Measurements from ENCODE around the gene THEM4. TPM values are rescaled to one million over a fixed set of nuclear protein-coding genes. Genes with fewer than 3 reads are reported as not detected.

The THEM4 gene
- total and polyA plus RNA-seq, 2 experiments from 2014 or later: 20.2 to 24.8 TPM

- no peak overlapping the region for H3K4me3 ChIP-seq
- no peak overlapping the region for H3K27ac ChIP-seq
- DNase-seq (ENCODE audit: low spot score): no peak
- no peaks in the 10 kb centered on the region for H3K4me1 ChIP-seq (ENCODE audit: insufficient read depth)
- no peak overlapping the region for H3K4me2 ChIP-seq
- no peak for TF ChIP-seq EZH2 (IDR thresholded peaks at IDR 0.05; ENCODE audit: borderline replicate concordance)
- TF ChIP-seq CTCF (IDR thresholded peaks at IDR 0.05; ENCODE audit: poor library complexity): no peak
- TF ChIP-seq EZH2phosphoT487 (IDR thresholded peaks at IDR 0.05; ENCODE audit: low read depth, severe bottlenecking, unreplicated experiment): no peak
- H3K36me3 ChIP-seq (replicated peaks; ENCODE audit: insufficient read depth, low read depth): no peaks in the 10 kb centered on the region
- H3K27me3 ChIP-seq: peaks cover 4% of the 10 kb centered on the region
- no peaks in the 10 kb centered on the region for H3K9me2 ChIP-seq (replicated peaks; ENCODE audit: insufficient read depth)
- no peak overlapping the region for H2AFZ ChIP-seq
- no peaks in the 10 kb centered on the region for H3K9me3 ChIP-seq (ENCODE audit: low read depth)
- H3K79me2 ChIP-seq: no peaks in the 10 kb centered on the region
- H4K20me1 ChIP-seq (ENCODE audit: insufficient read depth, poor library complexity, severe bottlenecking): no peaks in the 10 kb centered on the region
- WGBS (ENCODE audit: low lambda C conversion rate, missing lambda C conversion rate): 93% methylated on average over 3 of the region's 3 CpGs
These were observed 60.2 kb downstream of the THEM4 start for GRCh38 chr1:151849126-151849525.

- Histone ChIP-seq H3K4me1 (ENCODE audit: insufficient read depth) (no peaks in the 10 kb centered on the region), H3K27me3 (peaks cover 4% of the 10 kb centered on the region), H3K4me3 (no peak overlapping the region), H3K9me2 (replicated peaks; ENCODE audit: insufficient read depth) (no peaks in the 10 kb centered on the region), H4K20me1 (ENCODE audit: insufficient read depth, poor library complexity, severe bottlenecking) (no peaks in the 10 kb centered on the region), H3K4me2 (no peak overlapping the region), H3K79me2 (no peaks in the 10 kb centered on the region), H3K27ac (no peak overlapping the region), H2AFZ (no peak overlapping the region), H3K36me3 (replicated peaks; ENCODE audit: insufficient read depth, low read depth) (no peaks in the 10 kb centered on the region), H3K9me3 (ENCODE audit: low read depth) (no peaks in the 10 kb centered on the region)
- TF ChIP-seq EZH2 (IDR thresholded peaks at IDR 0.05; ENCODE audit: borderline replicate concordance): no peak
- no peak for DNase-seq (ENCODE audit: low spot score)
- 74% methylated on average over 11 of the region's 11 CpGs for WGBS (ENCODE audit: low lambda C conversion rate, missing lambda C conversion rate)
These were observed 61.3 kb downstream of the THEM4 start for GRCh38 chr1:151847867-151848596.

GRCh38 chr1:151846686-151847237 is 62.5 kb downstream of the THEM4 start:
- no peaks in the 10 kb centered on the region for H3K36me3 ChIP-seq (replicated peaks; ENCODE audit: insufficient read depth, low read depth)
- H3K9me3 ChIP-seq (ENCODE audit: low read depth): no peaks in the 10 kb centered on the region
- no peaks in the 10 kb centered on the region for H3K79me2 ChIP-seq
- no peaks in the 10 kb centered on the region for H3K27me3 ChIP-seq
- no peak overlapping the region for H2AFZ ChIP-seq
- no peaks in the 10 kb centered on the region for H4K20me1 ChIP-seq (ENCODE audit: insufficient read depth, poor library complexity, severe bottlenecking)
- TF ChIP-seq EZH2 (IDR thresholded peaks at IDR 0.05; ENCODE audit: borderline replicate concordance) (no peak), CTCF (IDR thresholded peaks at IDR 0.05; ENCODE audit: poor library complexity) (no peak), EZH2phosphoT487 (IDR thresholded peaks at IDR 0.05; ENCODE audit: low read depth, severe bottlenecking, unreplicated experiment) (no peak)
- no peak overlapping the region for H3K4me3 ChIP-seq
- DNase-seq (ENCODE audit: low spot score): no peak
- H3K4me2 ChIP-seq: no peak overlapping the region
- WGBS (ENCODE audit: low lambda C conversion rate, missing lambda C conversion rate): 89% methylated on average over 8 of the region's 8 CpGs
- no peaks in the 10 kb centered on the region for H3K4me1 ChIP-seq (ENCODE audit: insufficient read depth)
- H3K9me2 ChIP-seq (replicated peaks; ENCODE audit: insufficient read depth): no peaks in the 10 kb centered on the region
- H3K27ac ChIP-seq: no peak overlapping the region

- no peak overlapping the region for H3K4me3 ChIP-seq
- DNase-seq (ENCODE audit: low spot score): peak; percentile 51
- H3K9me2 ChIP-seq (replicated peaks; ENCODE audit: insufficient read depth): no peaks in the 10 kb centered on the region
- no peaks in the 10 kb centered on the region for H3K4me1 ChIP-seq (ENCODE audit: insufficient read depth)
- no peak overlapping the region for H2AFZ ChIP-seq
- no peaks in the 10 kb centered on the region for H3K79me2 ChIP-seq
- WGBS (ENCODE audit: low lambda C conversion rate, missing lambda C conversion rate): 43% methylated on average over 6 of the region's 6 CpGs
- H3K4me2 ChIP-seq: no peak overlapping the region
- H3K36me3 ChIP-seq (replicated peaks; ENCODE audit: insufficient read depth, low read depth): no peaks in the 10 kb centered on the region
- peaks cover 4% of the 10 kb centered on the region for H3K27me3 ChIP-seq
- TF ChIP-seq EZH2 (IDR thresholded peaks at IDR 0.05; ENCODE audit: borderline replicate concordance) (no peak), CTCF (IDR thresholded peaks at IDR 0.05; ENCODE audit: poor library complexity) (no peak), EZH2phosphoT487 (IDR thresholded peaks at IDR 0.05; ENCODE audit: low read depth, severe bottlenecking, unreplicated experiment) (no peak)
- peak overlapping the region; percentile 6 for H3K27ac ChIP-seq
- no peaks in the 10 kb centered on the region for H3K9me3 ChIP-seq (ENCODE audit: low read depth)
- no peaks in the 10 kb centered on the region for H4K20me1 ChIP-seq (ENCODE audit: insufficient read depth, poor library complexity, severe bottlenecking)
These were observed 63.2 kb downstream of the THEM4 start for GRCh38 chr1:151846062-151846568.

Measured in hepatocyte (in vitro differentiated cells).